Lower leg skin (tissue), 3 donors: ENCODE data around the gene RNF151.

Source experiments
- CTCF ChIP-seq, 3 donors: fragments of 450-650 bp; IDR thresholded peaks; one replicate each; pipeline ENCODE4 v1.5.1; 2016; ENCODE audit warnings: antibody characterized with exemption in 3 of 3, mild to moderate bottlenecking in 3 of 3, moderate library complexity in 2 of 3
- POLR2A ChIP-seq, 2 donors: fragments of 450-650 bp; IDR thresholded peaks; one replicate each; pipeline ENCODE4 v1.6.1; 2016 to 2017; ENCODE audit warnings: antibody characterized with exemption in 2 of 2, mild to moderate bottlenecking in 1 of 2, moderate library complexity in 1 of 2

GRCh38 chr16:1947369-1947670 lies 19.3 kb upstream of the RNF151 start:
- TF ChIP-seq CTCF (IDR thresholded peaks at IDR 0.05), result no peak
- TF ChIP-seq POLR2A (IDR thresholded peaks at IDR 0.05), result no peak
